ENCODE data around the gene AKNA. TPM values are rescaled to one million over a fixed set of nuclear protein-coding genes. Genes with fewer than 3 reads are reported as not detected.

Gene AKNA
- total RNA-seq, 2 donors from 2014 or later, result 12.2 to 15.4 TPM

DNA sequence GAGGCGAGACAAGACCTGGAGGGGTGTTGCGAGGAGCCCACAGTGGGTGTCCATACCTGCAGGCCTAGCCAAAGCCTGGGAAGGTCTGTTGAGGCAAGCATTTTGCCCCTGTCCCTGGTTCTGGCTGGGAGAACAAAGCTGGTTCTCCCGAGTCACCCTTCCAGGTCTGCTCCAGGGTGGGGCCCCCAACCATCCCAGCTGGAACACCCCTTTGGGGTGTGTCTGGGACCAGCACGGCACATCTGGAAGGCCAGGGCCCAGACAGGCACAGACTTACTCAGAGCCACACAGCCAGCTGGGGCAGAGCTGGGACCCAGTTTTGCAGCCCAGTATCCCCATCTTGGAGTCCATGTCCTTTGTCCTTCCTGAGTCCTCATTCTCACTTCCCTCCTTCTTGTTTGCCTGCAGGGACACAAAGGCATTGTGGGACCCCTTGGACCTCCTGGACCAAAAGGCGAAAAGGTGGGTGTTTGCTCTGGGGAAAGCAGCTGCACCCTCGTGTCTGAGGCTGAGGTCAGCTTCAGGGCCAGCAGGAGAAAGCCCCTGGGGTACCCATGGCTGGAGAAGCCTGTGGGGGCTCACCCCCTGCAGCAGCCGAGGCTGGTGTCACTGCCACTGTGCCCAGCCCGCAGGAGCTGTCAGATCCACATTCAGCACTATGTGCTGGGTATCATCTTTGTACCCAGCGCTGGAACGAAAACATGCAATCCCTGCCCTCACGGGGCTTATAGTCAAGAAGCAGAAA lies 103.3 kb downstream of the AKNA start:
- H3K4me1 Mint-ChIP-seq, result no peaks in the 10 kb centered on the region
- H3K27ac Mint-ChIP-seq, result no peak overlapping the region
- Histone ChIP-seq H3K27me3 (ENCODE audit: control insufficient read depth, insufficient read depth, low read length, poor library complexity, severe bottlenecking) (no peaks in the 10 kb centered on the region), H3K4me1 (ENCODE audit: control insufficient read depth, insufficient read depth, low read length) (no peaks in the 10 kb centered on the region), H3K9me3 (ENCODE audit: control insufficient read depth, low read length) (no peaks in the 10 kb centered on the region), H3K36me3 (ENCODE audit: control insufficient read depth, insufficient read depth, low read length) (peaks cover 48% of the 10 kb centered on the region), H3K27ac (ENCODE audit: low read depth, low read length) (no peak overlapping the region), H3K9ac (ENCODE audit: extremely low read depth, low read length, poor library complexity, severe bottlenecking) (no peak overlapping the region), H3K4me3 (ENCODE audit: low read length) (no peak overlapping the region)
- whole genome bisulfite sequencing, 2 experiments (ENCODE audit: insufficient coverage in 1 of 2, insufficient read length in 1 of 2), result 85 to 90% methylated on average over 8 to 11 of the region's 11 CpGs
- TF ChIP-seq, protein P1, sequence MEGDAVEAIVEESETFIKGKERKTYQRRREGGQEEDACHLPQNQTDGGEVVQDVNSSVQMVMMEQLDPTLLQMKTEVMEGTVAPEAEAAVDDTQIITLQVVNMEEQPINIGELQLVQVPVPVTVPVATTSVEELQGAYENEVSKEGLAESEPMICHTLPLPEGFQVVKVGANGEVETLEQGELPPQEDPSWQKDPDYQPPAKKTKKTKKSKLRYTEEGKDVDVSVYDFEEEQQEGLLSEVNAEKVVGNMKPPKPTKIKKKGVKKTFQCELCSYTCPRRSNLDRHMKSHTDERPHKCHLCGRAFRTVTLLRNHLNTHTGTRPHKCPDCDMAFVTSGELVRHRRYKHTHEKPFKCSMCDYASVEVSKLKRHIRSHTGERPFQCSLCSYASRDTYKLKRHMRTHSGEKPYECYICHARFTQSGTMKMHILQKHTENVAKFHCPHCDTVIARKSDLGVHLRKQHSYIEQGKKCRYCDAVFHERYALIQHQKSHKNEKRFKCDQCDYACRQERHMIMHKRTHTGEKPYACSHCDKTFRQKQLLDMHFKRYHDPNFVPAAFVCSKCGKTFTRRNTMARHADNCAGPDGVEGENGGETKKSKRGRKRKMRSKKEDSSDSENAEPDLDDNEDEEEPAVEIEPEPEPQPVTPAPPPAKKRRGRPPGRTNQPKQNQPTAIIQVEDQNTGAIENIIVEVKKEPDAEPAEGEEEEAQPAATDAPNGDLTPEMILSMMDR (conservative IDR thresholded peaks at IDR 0.05), result no peak
- H3K9me3 Mint-ChIP-seq, result no peaks in the 10 kb centered on the region
- no peak overlapping the region for H3K4me3 Mint-ChIP-seq
- no peaks in the 10 kb centered on the region for H3K27me3 Mint-ChIP-seq (ENCODE audit: insufficient read depth)
- DNase-seq, result peak; percentile 40
- H3K36me3 Mint-ChIP-seq (ENCODE audit: low read depth), result peaks cover 11% of the 10 kb centered on the region

Other genes starting within 250 kb of the AKNA start
- 10 to 100 TPM; 43.8 to 69.5 TPM for gene COL27A1, start 232.4 kb downstream of the AKNA start, total RNA-seq
- under 1 TPM in 1 of 2 donors, not detected in 1; 0.59 TPM for gene ORM1, start 64.9 kb downstream of the AKNA start, total RNA-seq
- gene ORM2, start 58.1 kb downstream of the AKNA start, total RNA-seq, result under 1 TPM; 0.59 to 0.80 TPM
- gene WHRN, start 117.5 kb upstream of the AKNA start, total RNA-seq, result 10 to 100 TPM in 1 of 2 donors, 1 to 10 TPM in 1; 7.0 to 12.8 TPM
- gene ATP6V1G1, start 199.8 kb upstream of the AKNA start, total RNA-seq, result 100 to 1,000 TPM; 123 TPM
- 1 to 10 TPM; 6.8 to 8.2 TPM for gene TMEM268, start 223.3 kb upstream of the AKNA start, total RNA-seq